OCI-LY7 (cell line): ENCODE measurements around the gene SCFD2.

ENCODE experiments used
- EZH2phosphoT487 ChIP-seq: fragments of 200-600 bp; sonication (generic); IDR thresholded peaks from 2 replicates; pipeline ENCODE4 v1.6.1; 2018; ENCODE audit warnings: low read depth, borderline replicate concordance, mild to moderate bottlenecking, mixed run types, antibody characterized with exemption, low read length, moderate library complexity, mixed read lengths
- TF ChIP-seq, protein P1 (sequence below): fragments of 200-600 bp; sonication (generic); conservative IDR thresholded peaks from 2 replicates; pipeline ENCODE4 v1.5.1; 2014; ENCODE audit warnings: mild to moderate bottlenecking, antibody characterized with exemption, low read length, moderate library complexity, mixed read lengths

DNA sequence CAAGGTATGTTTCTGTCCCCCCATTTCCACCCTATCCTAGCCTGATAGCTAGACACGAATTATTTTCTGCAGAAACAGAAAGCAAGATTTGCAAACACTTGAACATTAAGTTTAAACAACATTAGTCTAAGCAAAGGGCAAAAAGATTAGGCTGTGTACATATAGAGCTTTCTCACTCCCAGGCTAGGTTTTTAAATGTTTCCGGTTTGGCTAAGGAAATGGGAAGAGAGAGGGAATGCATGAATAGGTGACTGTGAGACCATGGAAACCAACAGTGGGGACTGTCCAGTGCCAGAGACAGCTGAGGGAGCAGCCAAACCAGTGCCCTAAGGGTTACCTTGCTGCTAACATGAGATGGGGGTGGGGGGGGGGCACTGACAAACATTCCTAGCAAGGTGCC is 242.7 kb downstream of the SCFD2 start:
- TF ChIP-seq, protein P1, sequence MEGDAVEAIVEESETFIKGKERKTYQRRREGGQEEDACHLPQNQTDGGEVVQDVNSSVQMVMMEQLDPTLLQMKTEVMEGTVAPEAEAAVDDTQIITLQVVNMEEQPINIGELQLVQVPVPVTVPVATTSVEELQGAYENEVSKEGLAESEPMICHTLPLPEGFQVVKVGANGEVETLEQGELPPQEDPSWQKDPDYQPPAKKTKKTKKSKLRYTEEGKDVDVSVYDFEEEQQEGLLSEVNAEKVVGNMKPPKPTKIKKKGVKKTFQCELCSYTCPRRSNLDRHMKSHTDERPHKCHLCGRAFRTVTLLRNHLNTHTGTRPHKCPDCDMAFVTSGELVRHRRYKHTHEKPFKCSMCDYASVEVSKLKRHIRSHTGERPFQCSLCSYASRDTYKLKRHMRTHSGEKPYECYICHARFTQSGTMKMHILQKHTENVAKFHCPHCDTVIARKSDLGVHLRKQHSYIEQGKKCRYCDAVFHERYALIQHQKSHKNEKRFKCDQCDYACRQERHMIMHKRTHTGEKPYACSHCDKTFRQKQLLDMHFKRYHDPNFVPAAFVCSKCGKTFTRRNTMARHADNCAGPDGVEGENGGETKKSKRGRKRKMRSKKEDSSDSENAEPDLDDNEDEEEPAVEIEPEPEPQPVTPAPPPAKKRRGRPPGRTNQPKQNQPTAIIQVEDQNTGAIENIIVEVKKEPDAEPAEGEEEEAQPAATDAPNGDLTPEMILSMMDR = no peak
- no peak for TF ChIP-seq EZH2phosphoT487
